SU-DHL-6 (cell line): ENCODE measurements around the gene HCFC1.

ENCODE experiments used
- H2AFZ ChIP-seq: fragments of 200-600 bp; sonication (generic); 2 replicates; pipeline ENCODE4 v1.6.1; 2014; ENCODE audit warnings: low read depth, mild to moderate bottlenecking, moderate library complexity, mixed read lengths, antibody characterized with exemption, low read length; ENCODE audit not compliant: severe bottlenecking
- H3F3A ChIP-seq: fragments of 200-600 bp; shearing (Covaris generic); 2 replicates; pipeline ENCODE4 v1.6.0; 2016; ENCODE audit warnings: antibody characterized with exemption, mild to moderate bottlenecking; ENCODE audit not compliant: insufficient read depth
- H3K27ac ChIP-seq: fragments of 200-600 bp; sonication (generic); 2 replicates; pipeline ENCODE4 v1.5.1; 2016; ENCODE audit warnings: low read depth, mild to moderate bottlenecking, low read length, moderate library complexity, mixed read lengths
- H3K27me3 ChIP-seq: fragments of 200-600 bp; sonication (generic), shearing (Covaris generic); 2 replicates; pipeline ENCODE4 v1.6.0; 2014; ENCODE audit warnings: mild to moderate bottlenecking, low read length
- H3K36me3 ChIP-seq: fragments of 200-600 bp; sonication (generic); 2 replicates; pipeline ENCODE4 v1.6.1; 2014; ENCODE audit warnings: mild to moderate bottlenecking, low read length, mixed read lengths
- H3K4me2 ChIP-seq: fragments of 300-600, 200-600 bp; shearing (Covaris generic), sonication (generic); 2 replicates; pipeline ENCODE4 v1.6.0; 2014; ENCODE audit warnings: low read length, low read depth, mild to moderate bottlenecking; ENCODE audit not compliant: poor library complexity, severe bottlenecking
- H3K4me3 ChIP-seq: fragments of 200-600 bp; sonication (generic); 2 replicates; pipeline ENCODE4 v1.5.1; 2014; ENCODE audit warnings: antibody characterized with exemption, low read length, mild to moderate bottlenecking, mixed read lengths; ENCODE audit not compliant: insufficient read depth, poor library complexity, severe bottlenecking
- H3K79me2 ChIP-seq: fragments of 200-600 bp; sonication (generic); 2 replicates; pipeline ENCODE4 v1.6.1; 2014; ENCODE audit warnings: mild to moderate bottlenecking, low read length, moderate library complexity; ENCODE audit not compliant: insufficient read depth
- H3K9ac ChIP-seq: fragments of 200-600 bp; sonication (generic); 2 replicates; pipeline ENCODE4 v1.7.0; 2014; ENCODE audit warnings: mild to moderate bottlenecking, low read length
- H3K9me2 ChIP-seq: fragments of 200-600 bp; sonication (generic); replicated peaks from 2 replicates; pipeline ENCODE4 v1.6.1; 2014; ENCODE audit warnings: low read length; ENCODE audit not compliant: insufficient read depth
- H3K9me3 ChIP-seq: fragments of 200-600 bp; sonication (generic); 2 replicates; pipeline ENCODE4 v1.6.1; 2014; ENCODE audit warnings: low read length, mixed read lengths; ENCODE audit not compliant: insufficient read depth
- H4K20me1 ChIP-seq: fragments of 200-600 bp; sonication (generic); 2 replicates; pipeline ENCODE4 v1.6.1; 2014; ENCODE audit warnings: low read depth, mild to moderate bottlenecking, antibody characterized with exemption, low read length, moderate library complexity, mixed read lengths
- CTCF ChIP-seq: fragments of 200-600 bp; sonication (generic); IDR thresholded peaks from one replicate; pipeline ENCODE4 v1.5.1; 2017; ENCODE audit warnings: antibody characterized with exemption, mild to moderate bottlenecking, low read length, moderate library complexity; ENCODE audit not compliant: insufficient read depth, poor library complexity, severe bottlenecking
- EZH2phosphoT487 ChIP-seq: fragments of 200-600 bp; sonication (generic), shearing (Covaris generic); conservative IDR thresholded peaks from 2 replicates; pipeline ENCODE4 v1.6.1; 2018; ENCODE audit warnings: mild to moderate bottlenecking, antibody characterized with exemption, low read length, moderate library complexity, mixed read lengths

HCFC1 gene

DNA sequence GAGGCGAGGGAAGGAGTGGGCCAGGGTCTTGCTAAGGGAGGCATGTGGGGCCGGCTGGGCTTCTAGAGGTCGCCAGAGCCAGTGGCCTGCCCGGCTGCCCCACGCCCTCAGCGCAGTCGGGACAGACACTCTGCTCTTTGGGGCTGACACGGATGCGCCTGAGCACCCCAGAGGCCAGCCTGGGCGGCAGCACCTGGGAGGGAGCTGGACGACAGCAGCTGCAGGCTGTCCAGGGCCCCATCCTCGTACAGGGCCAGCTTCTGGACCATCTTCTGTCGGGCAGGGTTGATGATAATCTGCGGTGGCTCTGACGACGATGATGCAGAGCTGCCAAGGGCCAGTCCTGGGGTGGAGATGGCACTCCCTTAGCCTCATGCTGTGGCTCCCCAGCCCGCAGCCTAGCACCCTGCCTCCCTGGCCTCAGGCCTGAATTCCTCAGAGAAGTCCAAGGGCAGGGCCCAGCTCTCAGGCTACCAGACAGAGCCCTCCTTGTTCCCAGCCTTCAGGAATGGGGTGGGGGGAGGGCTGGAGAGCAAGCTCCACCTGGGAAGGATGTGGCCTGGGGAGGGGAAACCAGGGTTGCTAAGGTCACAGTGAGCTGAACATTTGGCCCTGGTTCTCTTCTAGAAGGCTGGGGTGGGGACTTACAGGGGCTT is 40.8 kb upstream of the HCFC1 start:
- H3K36me3 ChIP-seq, result no peaks in the 10 kb centered on the region
- H3K79me2 ChIP-seq, result no peaks in the 10 kb centered on the region
- H3K9me3 ChIP-seq, result no peaks in the 10 kb centered on the region
- no peaks in the 10 kb centered on the region for H3F3A ChIP-seq
- no peak overlapping the region for H3K4me3 ChIP-seq
- H4K20me1 ChIP-seq, result no peaks in the 10 kb centered on the region
- H3K4me2 ChIP-seq, result no peak overlapping the region
- H3K9me2 ChIP-seq, result no peaks in the 10 kb centered on the region
- H3K9ac ChIP-seq, result no peak overlapping the region
- TF ChIP-seq CTCF (no peak), EZH2phosphoT487 (no peak)
- H2AFZ ChIP-seq, result no peak overlapping the region
- H3K27ac ChIP-seq, result no peak overlapping the region
- no peaks in the 10 kb centered on the region for H3K27me3 ChIP-seq

DNA sequence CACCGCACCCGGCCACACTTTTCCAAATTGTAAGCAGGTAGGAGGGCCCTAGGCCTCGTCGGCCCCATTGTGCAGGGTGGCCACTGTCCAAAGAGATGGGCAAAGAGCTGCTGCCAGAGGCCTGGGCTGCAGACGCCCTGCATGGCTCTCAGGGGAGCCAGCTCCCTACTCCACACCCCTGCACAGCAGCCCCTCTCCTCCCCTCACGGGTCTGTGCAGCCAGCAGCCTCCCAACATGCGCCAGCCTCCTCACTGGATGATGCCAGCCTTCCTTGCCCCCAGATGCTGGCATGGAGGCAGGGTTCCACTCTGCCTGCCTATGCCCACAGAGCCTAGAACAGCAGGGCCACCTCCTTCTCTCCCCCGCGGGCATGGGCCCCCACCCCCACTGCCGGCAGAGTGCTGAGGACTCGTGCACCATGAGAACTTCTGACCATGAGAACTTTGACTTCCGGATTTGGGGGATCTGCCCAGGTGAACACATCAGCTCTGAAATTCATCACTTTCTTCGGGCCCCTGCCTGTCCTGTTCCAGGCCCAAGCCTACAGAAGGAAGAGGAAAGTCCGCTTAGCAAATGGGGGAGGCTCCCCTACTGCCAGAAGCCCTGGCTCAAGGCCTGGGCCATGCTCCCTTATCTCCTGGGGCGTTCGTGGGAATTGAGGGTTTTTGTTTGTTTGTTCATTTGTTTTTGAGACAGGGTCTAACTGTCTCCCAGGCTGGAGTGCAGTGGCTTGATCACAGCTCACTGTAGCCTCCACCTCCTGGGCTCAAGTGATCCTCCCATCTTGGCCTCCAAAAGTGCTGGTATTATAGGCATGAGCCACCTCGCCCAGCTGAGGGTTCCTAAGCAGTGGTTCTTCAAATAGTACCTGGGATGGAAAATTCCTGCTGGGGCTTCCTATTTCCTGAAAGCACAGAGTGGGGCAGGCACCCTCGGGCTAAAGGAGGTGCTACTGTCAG is 40.0 kb upstream of the HCFC1 start:
- no peak overlapping the region for H2AFZ ChIP-seq
- no peak overlapping the region for H3K4me2 ChIP-seq
- no peaks in the 10 kb centered on the region for H3K79me2 ChIP-seq
- no peak overlapping the region for H3K9ac ChIP-seq
- H3K36me3 ChIP-seq, result no peaks in the 10 kb centered on the region
- no peak overlapping the region for H3K27ac ChIP-seq
- no peak overlapping the region for H3K4me3 ChIP-seq
- H4K20me1 ChIP-seq, result no peaks in the 10 kb centered on the region
- no peaks in the 10 kb centered on the region for H3F3A ChIP-seq
- TF ChIP-seq EZH2phosphoT487, result no peak
- TF ChIP-seq CTCF, result no peak
- H3K27me3 ChIP-seq, result no peaks in the 10 kb centered on the region
- no peaks in the 10 kb centered on the region for H3K9me2 ChIP-seq
- no peaks in the 10 kb centered on the region for H3K9me3 ChIP-seq

GRCh38 chrX:154010330-154011087 is 38.9 kb upstream of the HCFC1 start:
- TF ChIP-seq CTCF, result no peak
- no peak for TF ChIP-seq EZH2phosphoT487
- H3F3A ChIP-seq, result no peaks in the 10 kb centered on the region
- no peaks in the 10 kb centered on the region for H3K79me2 ChIP-seq
- no peak overlapping the region for H3K9ac ChIP-seq
- no peak overlapping the region for H2AFZ ChIP-seq
- H3K27ac ChIP-seq, result no peak overlapping the region
- H3K4me2 ChIP-seq, result no peak overlapping the region
- no peaks in the 10 kb centered on the region for H3K27me3 ChIP-seq
- no peaks in the 10 kb centered on the region for H3K36me3 ChIP-seq
- H3K9me3 ChIP-seq, result no peaks in the 10 kb centered on the region
- H3K4me3 ChIP-seq, result no peak overlapping the region
- no peaks in the 10 kb centered on the region for H4K20me1 ChIP-seq
- H3K9me2 ChIP-seq, result no peaks in the 10 kb centered on the region
